ENCODE results near the gene XYLB.

XYLB gene

GRCh38 chr3:38365469-38366062 lies 19.0 kb downstream of the XYLB start:
- DNase-seq, result no peak

- DNase-seq, result no peak
Observed at GRCh38 chr3:38366082-38366481, 19.5 kb downstream of the XYLB start.

GRCh38 chr3:38367779-38368178 lies 21.2 kb downstream of the XYLB start:
- no peak for DNase-seq

- no peak for DNase-seq
Observed at GRCh38 chr3:38368238-38368637, 21.7 kb downstream of the XYLB start.

GRCh38 chr3:38369186-38369585 lies 22.6 kb downstream of the XYLB start:
- no peak for DNase-seq

GRCh38 chr3:38370149-38370548 lies 23.6 kb downstream of the XYLB start:
- DNase-seq, result no peak

- DNase-seq, result no peak
Observed at GRCh38 chr3:38370861-38371260, 24.3 kb downstream of the XYLB start.

GRCh38 chr3:38371541-38372213 lies 25.1 kb downstream of the XYLB start:
- DNase-seq, result no peak

- no peak for DNase-seq
Observed at GRCh38 chr3:38372214-38372601, 25.6 kb downstream of the XYLB start.

GRCh38 chr3:38374221-38374620 lies 27.6 kb downstream of the XYLB start:
- no peak for DNase-seq

GRCh38 chr3:38375072-38375471 lies 28.5 kb downstream of the XYLB start:
- DNase-seq, result no peak

GRCh38 chr3:38375488-38376097 lies 29.0 kb downstream of the XYLB start:
- DNase-seq, result no peak

GRCh38 chr3:38376098-38376816 lies 29.7 kb downstream of the XYLB start:
- no peak for DNase-seq

- DNase-seq, result no peak
Observed at GRCh38 chr3:38379201-38379770, 32.7 kb downstream of the XYLB start.

- DNase-seq, result no peak
Observed at GRCh38 chr3:38382506-38383080, 36.0 kb downstream of the XYLB start.

GRCh38 chr3:38383156-38383875 lies 36.7 kb downstream of the XYLB start:
- no peak for DNase-seq

- DNase-seq, result no peak
Observed at GRCh38 chr3:38386992-38387750, 40.6 kb downstream of the XYLB start.

GRCh38 chr3:38387862-38388261 lies 41.3 kb downstream of the XYLB start:
- no peak for DNase-seq

GRCh38 chr3:38392604-38393163 lies 46.1 kb downstream of the XYLB start:
- no peak for DNase-seq

- no peak for DNase-seq
Observed at GRCh38 chr3:38396239-38396638, 49.7 kb downstream of the XYLB start.

GRCh38 chr3:38396861-38397260 lies 50.3 kb downstream of the XYLB start:
- DNase-seq, result no peak

All from SIG-M5 (cell line).